ENCODE data around the gene ODF2. TPM values are rescaled to one million over a fixed set of nuclear protein-coding genes. Genes with fewer than 3 reads are reported as not detected.

Gene ODF2
- total RNA-seq, 1 experiment from 2014 or later: 31.2 TPM

- Histone ChIP-seq H3K9ac (ENCODE audit: low read length) (no peak overlapping the region), H3K4me1 (ENCODE audit: insufficient read depth, low read length) (no peaks in the 10 kb centered on the region), H3K79me2 (ENCODE audit: low read length) (no peaks in the 10 kb centered on the region), H3K4me3 (ENCODE audit: low read length) (no peak overlapping the region), H4K20me1 (ENCODE audit: low read length) (no peaks in the 10 kb centered on the region), H3K9me2 (replicated peaks; ENCODE audit: low read length) (no peaks in the 10 kb centered on the region), H2AFZ (ENCODE audit: low read length) (no peak overlapping the region), H3K9me3 (ENCODE audit: low read length) (no peaks in the 10 kb centered on the region), H3K4me2 (ENCODE audit: low read length) (no peak overlapping the region), H3F3A (ENCODE audit: low read length, unreplicated experiment) (no peaks in the 10 kb centered on the region), H3K27ac (ENCODE audit: low read length) (no peak overlapping the region), H3K27me3 (ENCODE audit: low read length) (no peaks in the 10 kb centered on the region), H3K36me3 (ENCODE audit: low read depth, low read length) (peaks cover 3% of the 10 kb centered on the region)
- intact Hi-C loops (cut with micrococcal nuclease): no loop called here
- TF ChIP-seq EZH2phosphoT487 (IDR thresholded peaks at IDR 0.05; ENCODE audit: borderline replicate concordance, low read length): no peak
- TF ChIP-seq CTCF (conservative IDR thresholded peaks at IDR 0.05; ENCODE audit: low read depth, low read length): no peak
- TF ChIP-seq EZH2 (IDR thresholded peaks at IDR 0.05; ENCODE audit: low read length, unreplicated experiment): no peak
- ATAC-seq (no peak), DNase-seq (no peak)
- CTCF ChIA-PET: no interaction called here
- BruUV-seq (replicated peaks): no TSS peak
- POLR2A ChIA-PET (ENCODE audit: unreplicated experiment): no interaction called here
Measured at GRCh38 chr9:128479262-128479661, 23.5 kb downstream of the ODF2 start.

- Histone ChIP-seq H3K9me2 (replicated peaks; ENCODE audit: low read length) (no peaks in the 10 kb centered on the region), H3K27ac (ENCODE audit: low read length) (no peak overlapping the region), H3K79me2 (ENCODE audit: low read length) (no peaks in the 10 kb centered on the region), H3K9ac (ENCODE audit: low read length) (no peak overlapping the region), H3K36me3 (ENCODE audit: low read depth, low read length) (peaks cover 3% of the 10 kb centered on the region), H3K4me2 (ENCODE audit: low read length) (no peak overlapping the region), H3K9me3 (ENCODE audit: low read length) (no peaks in the 10 kb centered on the region), H3K4me1 (ENCODE audit: insufficient read depth, low read length) (no peaks in the 10 kb centered on the region), H3F3A (ENCODE audit: low read length, unreplicated experiment) (no peaks in the 10 kb centered on the region), H2AFZ (ENCODE audit: low read length) (no peak overlapping the region), H3K4me3 (ENCODE audit: low read length) (no peak overlapping the region), H4K20me1 (ENCODE audit: low read length) (no peaks in the 10 kb centered on the region), H3K27me3 (ENCODE audit: low read length) (no peaks in the 10 kb centered on the region)
- BruUV-seq (replicated peaks): no TSS peak
- DNase-seq (no peak), ATAC-seq (no peak)
- intact Hi-C loops (cut with micrococcal nuclease): no loop called here
- CTCF ChIA-PET: no interaction called here
- POLR2A ChIA-PET (ENCODE audit: unreplicated experiment): no interaction called here
- no peak for TF ChIP-seq CTCF (conservative IDR thresholded peaks at IDR 0.05; ENCODE audit: low read depth, low read length)
- no peak for TF ChIP-seq EZH2 (IDR thresholded peaks at IDR 0.05; ENCODE audit: low read length, unreplicated experiment)
- no peak for TF ChIP-seq EZH2phosphoT487 (IDR thresholded peaks at IDR 0.05; ENCODE audit: borderline replicate concordance, low read length)
Measured at GRCh38 chr9:128481561-128481960, 25.8 kb downstream of the ODF2 start.

- CTCF ChIA-PET: no interaction called here
- no TSS peak for BruUV-seq (replicated peaks)
Measured at GRCh38 chr9:128482186-128482585, 26.4 kb downstream of the ODF2 start.

More at GRCh38 chr9:128482186-128482585, 26.4 kb downstream of the ODF2 start:
- Histone ChIP-seq H3K4me3 (ENCODE audit: low read length) (no peak overlapping the region), H3K79me2 (ENCODE audit: low read length) (no peaks in the 10 kb centered on the region), H2AFZ (ENCODE audit: low read length) (no peak overlapping the region), H3K4me1 (ENCODE audit: insufficient read depth, low read length) (no peaks in the 10 kb centered on the region), H3K9me2 (replicated peaks; ENCODE audit: low read length) (no peaks in the 10 kb centered on the region), H3K27me3 (ENCODE audit: low read length) (no peaks in the 10 kb centered on the region), H3F3A (ENCODE audit: low read length, unreplicated experiment) (no peaks in the 10 kb centered on the region), H4K20me1 (ENCODE audit: low read length) (no peaks in the 10 kb centered on the region), H3K4me2 (ENCODE audit: low read length) (no peak overlapping the region), H3K36me3 (ENCODE audit: low read depth, low read length) (peaks cover 3% of the 10 kb centered on the region), H3K27ac (ENCODE audit: low read length) (no peak overlapping the region), H3K9me3 (ENCODE audit: low read length) (no peaks in the 10 kb centered on the region), H3K9ac (ENCODE audit: low read length) (no peak overlapping the region)
- intact Hi-C loops (cut with micrococcal nuclease): no loop called here
- DNase-seq (no peak), ATAC-seq (no peak)
- POLR2A ChIA-PET (ENCODE audit: unreplicated experiment): no interaction called here
- TF ChIP-seq CTCF (conservative IDR thresholded peaks at IDR 0.05; ENCODE audit: low read depth, low read length): no peak
- no peak for TF ChIP-seq EZH2phosphoT487 (IDR thresholded peaks at IDR 0.05; ENCODE audit: borderline replicate concordance, low read length)
- no peak for TF ChIP-seq EZH2 (IDR thresholded peaks at IDR 0.05; ENCODE audit: low read length, unreplicated experiment)

Measured in PC-3 (cell line).